HG03060 (cell line): ENCODE data around the gene FKBP6.
"Not testable (repeated sequence)": the region's sequence is repeated elsewhere in the genome, so short reads cannot be mapped to it uniquely, and the experiment has no call there.

Experiments
- ATAC-seq: cut with Tn5 transposase; IDR thresholded peaks from one replicate; pipeline ENCODE4 v1.9.1; 2021; ENCODE audit warnings: low read depth, moderate number of reproducible peaks; ENCODE audit not compliant: unreplicated experiment

FKBP6 gene

DNA sequence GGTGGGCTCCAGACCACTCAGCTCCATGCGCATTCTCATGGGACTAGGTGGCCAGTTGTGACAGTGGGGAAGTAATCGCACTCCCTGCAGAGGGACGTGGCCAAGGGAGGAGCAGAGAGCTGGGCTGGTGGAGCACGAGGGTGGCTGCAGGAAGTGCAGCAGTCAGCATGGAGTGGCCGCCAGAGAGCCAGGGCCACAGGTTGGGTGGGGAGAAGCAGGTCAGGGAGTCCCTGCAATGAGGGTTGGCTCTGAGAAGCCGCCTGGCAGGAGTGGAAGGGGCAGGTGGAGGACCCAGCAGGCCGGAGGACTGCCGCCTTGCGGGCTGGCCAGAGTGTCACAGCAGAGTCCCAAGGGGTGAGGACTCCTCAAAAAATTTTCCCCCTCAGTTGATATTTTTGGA, 26.2 kb downstream of the FKBP6 start:
- ATAC-seq: no peak

DNA sequence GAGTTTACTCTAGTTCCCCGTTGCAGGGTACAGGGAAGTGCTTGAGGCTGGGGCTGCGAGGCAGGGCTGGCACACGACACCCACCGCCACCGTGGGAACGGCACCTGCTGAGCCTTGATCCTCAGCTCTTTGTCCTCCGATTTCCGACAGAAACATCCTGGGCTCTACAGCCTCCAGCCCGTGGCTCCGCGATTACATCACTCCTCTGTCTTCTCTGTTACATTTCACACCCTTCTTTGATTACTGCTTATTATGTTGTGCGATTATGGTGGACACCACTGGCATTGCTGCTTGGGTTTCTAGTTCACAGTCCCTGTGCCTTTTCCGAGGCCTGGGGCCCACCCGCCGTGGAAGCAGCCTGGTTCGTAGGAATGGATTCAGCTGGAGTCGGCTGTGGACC, 26.9 kb downstream of the FKBP6 start:
- ATAC-seq: no peak

DNA sequence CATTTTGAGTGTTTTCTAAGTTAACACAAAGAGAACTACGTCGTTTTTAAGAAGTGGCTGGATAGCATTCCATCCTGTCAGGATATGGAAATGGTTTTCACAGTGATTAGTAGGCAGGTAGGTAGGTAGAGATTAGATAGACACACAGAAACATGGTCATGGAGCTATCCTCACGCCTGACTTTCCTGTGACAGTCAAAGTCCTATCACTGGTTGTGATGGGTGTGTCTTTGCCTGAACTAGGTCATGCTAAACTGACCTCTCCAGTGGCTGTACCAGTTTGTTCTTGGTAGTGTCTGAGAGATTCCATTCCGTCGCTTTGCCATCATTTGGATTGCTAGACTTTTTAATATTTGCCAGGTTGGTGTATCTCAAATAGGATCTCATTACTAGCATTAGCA, 28.2 kb downstream of the FKBP6 start:
- ATAC-seq: no peak

DNA sequence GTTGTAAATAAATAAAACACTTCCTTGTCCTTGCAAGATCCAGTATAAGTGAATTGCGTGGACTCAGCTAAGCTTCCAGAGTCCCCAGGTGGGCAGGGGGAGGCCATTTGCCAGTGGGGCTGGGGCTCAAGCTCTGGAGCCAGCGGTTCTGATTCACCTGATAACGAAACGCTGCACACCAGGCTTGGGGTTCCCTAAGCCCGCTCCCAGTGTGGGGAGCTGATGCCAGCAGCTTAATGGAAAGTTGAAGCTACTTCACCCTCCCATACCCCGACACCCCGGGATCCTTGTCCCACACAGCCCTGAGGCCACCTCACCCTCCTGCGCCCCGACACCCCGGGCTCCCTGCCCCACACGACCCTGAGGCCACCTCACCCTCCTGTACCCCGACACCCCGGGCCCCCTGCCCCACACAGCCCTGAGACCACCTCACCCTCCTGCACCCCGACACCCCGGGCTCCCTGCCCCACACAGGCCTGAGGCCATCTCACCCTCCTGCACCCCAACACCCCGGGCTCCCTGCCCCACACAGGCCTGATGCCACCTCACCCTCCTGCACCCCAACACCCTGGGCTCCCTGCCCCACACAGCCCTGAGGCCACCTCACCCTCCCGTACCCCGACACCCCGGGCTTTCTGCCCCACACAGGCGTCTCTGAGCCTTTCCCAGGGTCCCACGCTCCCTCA, 30.8 kb downstream of the FKBP6 start:
- no peak for ATAC-seq

DNA sequence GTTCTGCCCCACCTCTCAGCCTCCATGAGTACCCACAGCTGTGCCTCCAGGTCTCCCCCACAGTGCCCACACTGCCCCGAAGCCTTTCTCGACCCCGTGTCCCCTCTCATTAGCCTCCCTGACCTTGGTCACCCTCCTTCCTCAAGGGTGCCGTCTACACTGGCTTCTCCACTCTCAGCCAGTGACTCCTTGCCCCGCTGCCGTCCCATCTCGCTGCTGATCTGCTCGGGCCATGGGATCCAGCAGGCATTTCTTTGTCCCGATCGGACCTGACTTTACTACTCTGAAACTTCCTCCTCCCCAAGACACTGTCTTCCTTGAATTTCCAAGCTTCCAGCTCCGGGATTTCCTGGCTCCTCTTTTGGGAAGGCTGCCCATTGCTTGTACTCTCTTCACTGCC, 31.3 kb downstream of the FKBP6 start:
- ATAC-seq: no peak

DNA sequence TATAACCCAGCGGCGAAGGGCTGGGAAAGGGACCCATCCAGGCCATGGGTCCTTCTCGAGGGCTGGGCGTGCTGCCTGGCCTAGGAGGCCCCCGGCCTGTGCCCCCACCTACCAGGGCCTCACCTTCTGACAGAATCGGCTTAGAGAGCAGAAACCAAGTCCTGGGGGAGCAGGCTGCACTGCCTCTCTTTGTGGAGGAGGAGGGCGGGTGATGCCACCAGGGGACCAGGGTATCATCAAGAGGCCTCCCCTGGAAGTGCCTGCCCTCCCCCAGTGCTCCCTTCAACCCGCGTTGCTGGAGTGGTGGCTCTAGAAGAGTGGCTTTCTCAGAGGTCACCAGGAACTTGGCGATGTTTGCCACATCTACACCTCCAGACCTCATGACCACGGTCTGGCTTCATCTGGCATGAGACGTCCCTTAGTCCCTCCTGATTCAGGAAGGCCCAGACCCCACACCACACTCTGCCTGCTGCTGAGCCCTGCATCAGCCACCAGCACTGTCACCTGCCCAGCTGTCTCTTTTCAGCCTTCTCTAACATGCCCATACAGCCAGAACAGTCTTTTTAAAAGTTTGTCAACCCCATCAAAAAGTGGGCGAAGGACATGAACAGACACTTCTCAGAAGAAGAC, 31.9 kb downstream of the FKBP6 start:
- no peak for ATAC-seq

GRCh38 chr7:73360590-73360989, 32.6 kb downstream of the FKBP6 start:
- ATAC-seq: not testable (repeated sequence)

DNA sequence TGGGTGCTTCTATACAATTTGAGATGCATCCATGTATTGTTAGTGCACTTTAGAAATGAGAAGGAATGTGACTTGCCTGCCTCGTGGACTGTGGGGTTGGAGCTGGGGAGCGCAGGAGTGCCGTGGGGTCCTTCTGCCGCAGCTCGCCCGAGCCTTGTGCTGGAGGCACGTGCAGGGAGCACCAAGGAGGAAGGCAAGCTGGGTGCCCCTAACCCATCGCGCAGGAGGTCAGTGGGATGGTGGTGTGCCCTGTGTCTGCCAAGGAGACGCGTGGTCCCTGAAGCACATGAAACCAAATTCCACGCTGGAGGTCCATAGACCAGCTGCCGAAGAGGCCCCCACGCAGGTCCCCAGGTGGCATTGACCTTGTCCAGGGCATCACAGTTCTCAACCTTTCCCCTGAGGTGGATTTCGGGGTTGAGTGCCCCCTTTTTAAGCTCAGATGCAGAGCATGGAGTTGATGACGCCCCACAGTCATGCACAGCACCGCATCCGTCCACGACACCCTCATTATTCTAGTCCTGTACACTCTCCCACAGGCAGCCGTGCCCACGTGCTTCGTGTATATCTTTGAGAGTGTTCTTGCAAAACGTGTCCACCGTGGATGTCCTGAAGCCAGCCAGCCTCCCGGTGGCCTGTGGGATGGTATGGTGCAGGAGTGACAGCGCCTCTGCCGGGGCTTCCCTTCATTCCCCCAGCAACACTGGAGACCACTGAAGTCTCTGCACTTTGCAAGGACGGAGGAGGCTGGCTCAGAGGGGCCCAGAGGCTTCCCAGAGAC, 35.5 kb downstream of the FKBP6 start:
- no peak for ATAC-seq

- ATAC-seq: no peak
Observed at GRCh38 chr7:73364006-73364728, 36.2 kb downstream of the FKBP6 start.

GRCh38 chr7:73366127-73366526, 38.2 kb downstream of the FKBP6 start:
- no peak for ATAC-seq

DNA sequence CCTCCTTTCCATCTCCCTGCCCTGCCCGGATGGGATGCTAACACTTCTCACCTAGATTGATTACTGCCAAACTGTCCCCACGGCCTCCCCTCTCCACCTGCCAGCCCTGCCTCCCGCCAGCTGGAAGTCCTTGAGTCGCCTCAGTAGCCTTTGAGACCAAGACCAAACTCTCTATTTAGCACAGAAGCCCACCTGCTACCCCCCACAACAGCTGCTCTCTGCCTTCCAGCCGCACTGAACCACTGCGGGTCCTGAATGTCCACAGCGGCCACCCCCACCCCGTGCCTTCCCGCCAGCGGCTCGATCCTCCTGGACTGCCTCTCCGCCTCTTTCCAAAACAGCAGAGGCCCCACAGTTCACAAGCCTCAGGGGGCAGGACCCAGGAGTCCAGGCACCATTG, 39.0 kb downstream of the FKBP6 start:
- ATAC-seq: no peak

- ATAC-seq: no peak
Observed at GRCh38 chr7:73369009-73369408, 41.0 kb downstream of the FKBP6 start.

- no peak for ATAC-seq
Observed at GRCh38 chr7:73369622-73370021, 41.7 kb downstream of the FKBP6 start.

- no peak for ATAC-seq
Observed at GRCh38 chr7:73373741-73374140, 45.8 kb downstream of the FKBP6 start.

GRCh38 chr7:73376262-73376661, 48.3 kb downstream of the FKBP6 start:
- ATAC-seq: not testable (repeated sequence)

GRCh38 chr7:73376671-73377412, 48.9 kb downstream of the FKBP6 start:
- ATAC-seq: no peak

GRCh38 chr7:73377413-73378200, 49.6 kb downstream of the FKBP6 start:
- ATAC-seq: not testable (repeated sequence)

- ATAC-seq: no peak
Observed at GRCh38 chr7:73382934-73383503, 55.1 kb downstream of the FKBP6 start.

GRCh38 chr7:73387221-73387828, 59.4 kb downstream of the FKBP6 start:
- ATAC-seq: no peak
